Measurements from ENCODE around the gene CCDC136.

CCDC136 gene

GRCh38 chr7:128835790-128836641 is 44.2 kb downstream of the CCDC136 start:
- no peaks in the 10 kb centered on the region for H3K9me3 Mint-ChIP-seq
- peak overlapping the region; percentile 11 to 73 (median 69) for H3K27ac Mint-ChIP-seq
- H3K27me3 Mint-ChIP-seq (ENCODE audit: low read depth), result peaks cover 3% of the 10 kb centered on the region
- peaks cover 27% of the 10 kb centered on the region for H3K36me3 Mint-ChIP-seq (ENCODE audit: low read depth)
- H3K4me3 Mint-ChIP-seq, result peak overlapping the region in 2 of 3 experiments; percentile 17 to 66
- TF ChIP-seq CTCF (IDR thresholded peaks at IDR 0.05; ENCODE audit: unreplicated experiment in 3 of 3), result no peak
- H3K4me1 Mint-ChIP-seq, result peaks cover 29% of the 10 kb centered on the region

DNA sequence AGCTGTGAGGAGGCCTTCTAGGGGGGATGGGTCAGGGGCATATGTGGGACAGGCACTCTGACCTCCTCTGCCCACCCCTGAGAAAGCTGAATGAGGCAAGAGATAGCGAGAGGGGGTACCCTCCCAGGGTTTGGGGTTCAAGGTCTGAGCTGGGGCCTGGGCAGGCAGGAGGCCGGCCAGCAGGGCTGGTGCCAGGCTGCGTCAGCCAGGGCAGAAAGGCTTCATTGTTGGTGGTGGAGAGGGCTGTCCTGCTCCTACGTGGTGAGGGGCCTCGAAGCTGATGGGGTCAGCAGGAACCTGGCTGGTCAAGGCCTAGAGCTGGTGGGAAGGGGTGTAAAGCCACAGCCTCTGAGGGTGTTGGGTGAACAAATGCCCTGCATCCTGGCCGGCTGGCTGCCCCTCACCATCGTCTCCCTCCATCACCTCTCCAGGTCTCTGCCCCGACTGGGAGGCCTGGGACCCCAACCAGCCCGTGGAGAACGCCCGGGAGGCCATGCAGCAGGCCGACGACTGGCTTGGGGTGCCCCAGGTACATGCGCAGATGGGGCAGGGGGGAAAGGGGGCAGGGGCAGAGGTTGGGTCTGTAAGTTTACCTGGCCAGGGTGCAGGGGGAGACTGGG is 45.1 kb downstream of the CCDC136 start:
- Mint-ChIP-seq H3K4me1 (peaks cover 29% of the 10 kb centered on the region), H3K9me3 (no peaks in the 10 kb centered on the region)

GRCh38 chr7:128837521-128837921 is 45.8 kb downstream of the CCDC136 start:
- Mint-ChIP-seq H3K27me3 (ENCODE audit: low read depth) (peaks cover 3% of the 10 kb centered on the region), H3K9me3 (no peaks in the 10 kb centered on the region), H3K27ac (no peak overlapping the region), H3K36me3 (ENCODE audit: low read depth) (peaks cover 31% of the 10 kb centered on the region), H3K4me3 (no peak overlapping the region), H3K4me1 (peaks cover 29% of the 10 kb centered on the region)
- TF ChIP-seq CTCF (IDR thresholded peaks at IDR 0.05; ENCODE audit: unreplicated experiment in 3 of 3), result no peak

More for the DNA sequence above, 45.1 kb downstream of the CCDC136 start:
- peak overlapping the region in 2 of 3 experiments; percentile 69 to 73 for H3K27ac Mint-ChIP-seq
- no peak for TF ChIP-seq CTCF (IDR thresholded peaks at IDR 0.05; ENCODE audit: unreplicated experiment in 3 of 3)
- peaks cover 27% of the 10 kb centered on the region for H3K36me3 Mint-ChIP-seq (ENCODE audit: low read depth)
- peaks cover 3% of the 10 kb centered on the region for H3K27me3 Mint-ChIP-seq (ENCODE audit: low read depth)
- H3K4me3 Mint-ChIP-seq, result peak overlapping the region in 2 of 3 experiments; percentile 17 to 66

GRCh38 chr7:128838109-128838779 is 46.5 kb downstream of the CCDC136 start:
- Mint-ChIP-seq H3K4me1 (peaks cover 29% of the 10 kb centered on the region), H3K27me3 (ENCODE audit: low read depth) (peaks cover 3% of the 10 kb centered on the region), H3K36me3 (ENCODE audit: low read depth) (peaks cover 31% of the 10 kb centered on the region), H3K9me3 (no peaks in the 10 kb centered on the region), H3K27ac (no peak overlapping the region), H3K4me3 (no peak overlapping the region)
- no peak for TF ChIP-seq CTCF (IDR thresholded peaks at IDR 0.05; ENCODE audit: unreplicated experiment in 3 of 3)

GRCh38 chr7:128838981-128839731 is 47.4 kb downstream of the CCDC136 start:
- Mint-ChIP-seq H3K27ac (peak overlapping the region in 2 of 3 experiments; percentile 45 to 78), H3K4me1 (peaks cover 21% of the 10 kb centered on the region), H3K4me3 (peak overlapping the region in 1 of 3 experiments; percentile 16), H3K36me3 (ENCODE audit: low read depth) (peaks cover 38% of the 10 kb centered on the region), H3K9me3 (no peaks in the 10 kb centered on the region), H3K27me3 (ENCODE audit: low read depth) (peaks cover 3% of the 10 kb centered on the region)
- TF ChIP-seq CTCF (IDR thresholded peaks at IDR 0.05; ENCODE audit: unreplicated experiment in 3 of 3), result no peak

All from nephron (organoid).